GM12874 (cell line): ENCODE data around the gene NF1.

Source experiments
- CTCF ChIP-seq: IDR thresholded peaks from 2 replicates; pipeline ENCODE4 v1.5.1; 2011; ENCODE audit warnings: low read depth, mild to moderate bottlenecking, control low read depth, low read length, moderate library complexity; ENCODE audit not compliant: insufficient read depth

The NF1 gene

GRCh38 chr17:31158746-31159377 lies 64.1 kb downstream of the NF1 start:
- TF ChIP-seq CTCF, result no peak

GRCh38 chr17:31163091-31163781 lies 68.5 kb downstream of the NF1 start:
- TF ChIP-seq CTCF, result no peak

DNA sequence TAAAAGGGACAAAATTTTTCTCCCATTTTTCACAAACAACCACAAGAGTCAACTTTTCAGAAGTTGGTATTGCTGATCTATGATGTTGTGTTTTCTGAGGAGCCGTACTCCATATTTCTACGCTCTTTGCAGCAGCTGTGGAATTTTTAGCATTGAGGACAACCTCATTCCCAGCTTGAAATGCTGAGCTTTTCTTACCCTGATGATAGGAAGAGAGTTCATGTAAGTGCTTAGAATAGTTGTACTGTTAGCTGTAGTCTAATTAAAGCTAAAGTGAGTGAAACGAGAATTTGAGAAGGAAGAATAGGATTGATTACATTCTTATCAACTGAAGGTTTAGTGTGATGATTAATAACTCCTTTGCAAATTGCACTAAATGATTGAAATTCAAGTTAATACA lies 72.3 kb downstream of the NF1 start:
- no peak for TF ChIP-seq CTCF

DNA sequence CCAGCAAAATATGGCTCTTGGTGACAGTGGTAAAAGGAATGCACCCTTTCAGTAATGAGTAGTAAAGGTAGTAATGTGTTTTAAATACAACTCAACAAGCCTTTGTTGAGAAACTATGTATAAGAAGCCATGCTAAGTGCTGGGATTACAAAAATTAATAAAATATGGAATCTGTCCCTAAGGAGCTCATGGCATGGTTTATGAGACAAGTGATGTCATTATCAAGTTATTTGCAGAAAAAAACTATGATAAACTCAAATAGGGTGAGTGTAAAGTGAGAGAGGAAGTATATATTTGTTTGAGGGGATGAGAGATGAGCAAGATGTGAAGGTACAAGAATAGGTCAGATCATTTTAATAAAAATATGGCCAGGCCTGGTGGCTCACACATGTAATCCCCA lies 76.9 kb downstream of the NF1 start:
- no peak for TF ChIP-seq CTCF

- TF ChIP-seq CTCF, result no peak
Observed at GRCh38 chr17:31172388-31172787, 77.6 kb downstream of the NF1 start.

DNA sequence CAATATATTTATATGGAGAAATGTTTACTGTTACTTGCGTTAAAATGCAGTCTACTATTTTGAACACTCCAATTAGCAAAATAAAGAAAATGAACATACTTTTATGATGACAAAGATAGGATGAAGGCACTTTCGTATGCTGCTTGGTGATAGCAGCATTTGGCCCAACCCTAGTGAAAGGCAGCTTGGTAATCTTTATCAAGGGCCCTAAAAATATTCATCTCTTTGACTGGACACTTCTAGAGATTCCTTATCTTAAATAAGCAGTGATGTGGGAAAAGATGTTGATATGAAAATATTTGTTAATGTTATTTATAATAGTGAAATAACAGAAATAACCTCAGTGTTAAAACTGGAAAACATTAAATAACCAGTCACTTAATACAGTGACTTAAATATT lies 79.4 kb downstream of the NF1 start:
- no peak for TF ChIP-seq CTCF

- no peak for TF ChIP-seq CTCF
Observed at GRCh38 chr17:31175237-31175636, 80.5 kb downstream of the NF1 start.

GRCh38 chr17:31195305-31195704 lies 100.5 kb downstream of the NF1 start:
- no peak for TF ChIP-seq CTCF
